CMK (cell line): ENCODE data around the gene FGG.
"Not testable (repeated sequence)": the region's sequence is repeated elsewhere in the genome, so short reads cannot be mapped to it uniquely, and the experiment has no call there.

ENCODE experiments used
- DNase-seq: peaks from one replicate; pipeline ENCODE4 v3.0.0-alpha.2; 2010; ENCODE audit warnings: low read depth

FGG gene

GRCh38 chr4:154610582-154610981 lies 1.9 kb downstream of the FGG start:
- DNase-seq, result no peak

GRCh38 chr4:154609532-154609931 lies 2.9 kb downstream of the FGG start:
- no peak for DNase-seq

- DNase-seq, result no peak
Observed at GRCh38 chr4:154608361-154609252, 3.8 kb downstream of the FGG start.

DNA sequence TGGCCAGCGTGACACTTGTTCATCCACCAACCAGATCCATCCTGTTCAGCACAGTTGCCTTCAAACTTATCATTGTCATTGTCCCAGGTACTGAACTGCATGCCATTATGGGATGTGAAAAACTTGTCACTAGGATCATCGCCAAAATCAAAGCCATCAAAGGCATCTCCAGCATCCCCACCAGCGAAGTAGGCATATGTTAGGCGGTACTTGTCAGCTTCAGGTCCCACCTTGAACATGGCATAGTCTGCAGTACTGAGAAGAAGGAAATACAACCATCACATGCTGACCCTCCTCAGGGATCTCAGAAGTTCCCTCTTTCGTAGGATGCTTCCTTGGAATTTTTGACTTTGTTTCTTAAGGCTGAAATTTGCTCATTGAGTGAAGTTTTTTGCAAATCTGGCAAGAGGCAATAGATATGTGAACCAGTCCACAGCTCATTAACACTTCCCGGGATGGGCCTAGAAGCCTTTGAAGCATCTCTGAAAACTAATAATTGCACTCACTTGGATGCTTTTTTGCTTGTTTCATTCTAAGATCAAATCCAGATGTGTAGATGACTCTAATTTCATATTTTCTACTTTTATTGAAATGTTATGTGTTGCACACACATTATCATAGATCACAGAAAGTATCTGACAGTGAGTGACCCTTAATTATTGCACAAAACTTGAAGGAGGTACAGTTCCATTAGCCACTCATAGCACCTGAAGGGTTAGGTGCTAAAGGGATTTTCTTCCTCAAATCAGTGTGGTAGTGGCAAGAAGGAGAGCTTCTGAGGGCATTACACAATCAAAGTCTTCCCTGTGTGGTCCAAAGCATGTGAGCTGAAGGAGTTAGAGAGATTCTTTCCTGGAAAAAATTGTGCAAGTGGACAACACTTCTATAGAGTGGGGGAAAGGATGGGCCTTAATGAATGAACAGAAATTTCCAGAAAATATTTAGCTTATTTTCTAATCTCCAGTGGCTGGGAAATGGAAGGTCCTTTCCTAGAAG lies 5.4 kb downstream of the FGG start:
- DNase-seq, result no peak

- no peak for DNase-seq
Observed at GRCh38 chr4:154604696-154605200, 7.7 kb downstream of the FGG start.

DNA sequence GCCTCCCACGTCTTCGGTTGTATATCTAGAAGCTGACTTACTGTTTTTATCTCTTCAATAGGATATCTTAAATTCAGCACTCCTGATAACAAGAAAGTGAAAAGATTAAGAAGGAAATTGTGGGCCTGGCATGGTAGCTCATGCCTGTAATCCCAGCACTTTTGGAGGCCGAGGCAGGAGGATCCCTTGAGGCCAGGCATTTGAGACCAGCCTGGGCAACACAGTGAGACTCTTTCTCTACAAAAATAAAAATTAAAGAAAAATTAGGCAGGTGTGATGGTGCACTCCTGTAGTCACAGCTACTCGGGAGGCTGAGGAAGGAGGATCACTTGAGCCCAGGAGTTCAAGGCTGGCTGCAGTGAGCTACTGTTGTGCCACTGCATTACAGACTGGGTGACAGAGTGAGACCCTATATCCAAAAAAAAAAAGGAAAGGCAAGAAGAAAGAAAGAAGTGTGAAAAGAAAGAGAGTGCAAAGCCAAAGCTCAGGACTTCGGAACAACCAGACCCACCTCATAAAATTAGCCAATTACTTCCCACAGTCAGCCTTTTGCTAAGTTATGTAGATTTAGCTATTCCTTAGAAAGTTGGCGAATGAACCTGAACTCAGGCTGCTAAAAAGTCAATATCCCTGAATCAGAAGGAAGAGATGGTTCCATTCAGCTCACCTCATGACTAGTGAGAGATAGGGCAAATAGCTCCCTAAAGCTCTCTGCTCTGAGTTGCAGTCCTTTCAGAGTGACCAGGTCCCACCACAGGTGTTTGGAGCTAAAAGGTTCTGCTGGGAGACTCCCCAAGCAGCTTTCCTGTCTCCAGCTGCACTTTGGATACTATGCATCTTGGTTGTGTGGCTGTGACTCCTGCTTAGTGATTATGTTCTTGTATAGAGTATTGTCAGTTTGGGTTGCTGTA lies 9.2 kb downstream of the FGG start:
- DNase-seq, result no peak

GRCh38 chr4:154602404-154603020 lies 9.9 kb downstream of the FGG start:
- DNase-seq, result no peak

DNA sequence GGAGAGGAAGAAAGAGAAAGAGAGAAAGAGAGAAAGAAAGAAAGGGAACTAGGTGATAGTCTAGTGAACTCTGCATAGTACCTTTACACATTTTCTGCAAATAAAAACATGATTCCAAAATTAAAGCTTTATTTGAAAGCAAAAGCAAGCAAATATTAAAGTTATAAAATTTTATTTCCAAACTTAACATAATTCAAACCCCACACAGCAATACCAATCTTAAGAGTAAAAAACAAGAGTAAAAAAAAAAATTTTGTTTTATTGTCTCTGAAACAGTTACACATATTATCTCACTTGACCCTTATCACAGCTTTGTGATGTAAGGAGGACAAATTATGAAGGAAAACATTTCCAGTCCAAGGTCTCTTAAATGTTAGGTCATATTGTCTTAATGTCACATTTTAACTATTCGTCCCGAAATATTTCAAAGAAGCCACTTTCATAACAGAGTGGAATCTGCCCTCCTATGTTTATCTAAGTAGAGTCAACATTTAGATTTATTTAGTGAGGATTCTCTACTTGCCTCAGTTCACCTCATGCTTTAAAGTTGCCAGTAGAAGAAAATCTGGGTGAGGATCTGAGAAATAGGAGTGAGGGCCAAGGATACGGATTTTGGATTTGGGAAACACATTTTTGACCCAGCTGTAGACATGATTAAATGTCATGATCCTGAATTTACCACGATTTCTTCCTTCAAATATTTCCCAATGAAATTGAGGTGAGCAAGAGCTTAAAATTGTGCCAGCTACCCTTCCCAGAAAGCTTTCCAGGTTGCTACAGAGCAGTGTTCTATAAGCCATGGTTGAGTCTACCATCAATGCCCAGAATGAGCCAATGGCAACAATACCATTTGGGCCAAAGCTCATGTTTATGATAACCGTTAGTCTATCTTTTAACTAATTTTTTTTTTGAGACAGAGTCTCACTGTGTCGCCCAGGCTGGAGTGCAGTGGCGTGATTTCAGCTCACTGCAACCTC lies 14.4 kb downstream of the FGG start:
- no peak for DNase-seq

GRCh38 chr4:154597281-154597680 lies 15.2 kb downstream of the FGG start:
- DNase-seq, result not testable (repeated sequence)

DNA sequence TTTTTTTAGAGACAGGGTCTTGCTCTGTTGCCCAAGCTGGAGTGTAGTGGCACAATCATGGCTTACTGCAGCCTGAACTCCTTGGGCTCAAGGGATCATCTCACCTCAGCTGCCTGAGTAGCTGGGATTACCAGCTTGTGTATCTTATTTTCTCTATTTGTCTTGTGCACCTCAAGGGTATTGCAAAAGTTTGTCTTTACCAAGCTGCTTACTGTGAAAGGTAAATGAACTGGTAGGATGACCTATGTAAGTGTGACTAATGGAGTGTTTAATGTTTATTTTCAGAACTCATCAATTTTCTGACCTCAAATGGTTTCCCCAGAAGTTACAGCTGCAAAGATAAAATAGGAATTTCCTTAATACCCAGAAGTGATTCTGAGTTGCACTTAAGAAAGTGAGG lies 16.6 kb downstream of the FGG start:
- no peak for DNase-seq

GRCh38 chr4:154594343-154594742 lies 18.1 kb downstream of the FGG start:
- not testable (repeated sequence) for DNase-seq

GRCh38 chr4:154593868-154594267 lies 18.6 kb downstream of the FGG start:
- DNase-seq, result no peak

DNA sequence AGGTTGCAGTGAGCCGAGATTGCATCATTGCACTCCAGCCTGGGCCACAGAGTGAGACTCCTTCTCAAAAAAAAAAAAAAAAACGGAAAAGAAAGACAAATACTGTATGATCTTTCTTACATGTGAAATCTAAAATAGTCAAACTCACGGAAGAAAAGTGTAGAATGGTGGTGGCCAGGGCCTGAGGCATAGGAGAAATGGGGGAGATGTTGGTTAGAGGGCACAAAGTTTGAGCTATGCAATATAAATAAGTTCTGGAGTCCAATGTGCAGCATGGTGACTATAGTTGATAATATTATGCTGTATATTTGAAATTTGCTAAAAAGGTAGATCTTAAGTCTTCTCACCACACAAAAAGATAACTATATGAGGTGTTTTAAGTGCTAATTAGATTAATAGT lies 20.6 kb downstream of the FGG start:
- DNase-seq, result no peak

DNA sequence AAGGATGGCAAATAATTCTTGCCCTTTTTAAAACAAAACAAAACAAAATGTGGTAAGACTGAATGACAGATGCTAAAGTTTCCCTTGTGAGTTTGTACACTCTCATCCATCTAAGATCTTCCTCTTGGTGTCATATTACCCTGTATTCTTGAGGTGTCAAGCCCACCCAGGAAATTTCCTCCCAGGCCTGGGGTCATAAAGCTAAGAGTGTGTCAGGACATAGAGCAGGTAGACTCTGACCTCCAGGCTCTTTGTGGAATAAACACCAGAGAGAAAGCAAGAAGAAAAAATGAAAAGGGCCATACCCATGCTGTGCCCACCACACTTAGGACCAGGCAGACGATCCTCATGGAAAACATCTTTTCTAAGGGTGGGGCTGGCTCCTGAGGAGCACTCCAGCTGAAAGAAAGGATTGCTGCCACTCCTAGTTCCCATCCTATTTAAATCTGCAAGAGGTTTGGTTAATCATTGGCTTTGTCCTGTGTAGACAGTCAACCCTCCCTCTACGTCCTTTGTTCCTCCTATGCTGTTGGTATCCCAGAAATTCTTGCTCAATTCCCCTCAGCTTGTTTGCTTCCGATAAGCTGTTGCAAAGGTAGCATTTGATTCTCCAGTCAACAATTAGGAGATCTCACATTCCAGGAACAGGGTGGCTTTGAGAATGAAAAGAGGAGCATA lies 22.0 kb downstream of the FGG start, which contains the start of gene FGA:
Gene FGA (minus strand): TSS at position 414 of the 678 bp plus-strand sequence. CDS start 55 bp downstream, at position 359.
- DNase-seq, result no peak

DNA sequence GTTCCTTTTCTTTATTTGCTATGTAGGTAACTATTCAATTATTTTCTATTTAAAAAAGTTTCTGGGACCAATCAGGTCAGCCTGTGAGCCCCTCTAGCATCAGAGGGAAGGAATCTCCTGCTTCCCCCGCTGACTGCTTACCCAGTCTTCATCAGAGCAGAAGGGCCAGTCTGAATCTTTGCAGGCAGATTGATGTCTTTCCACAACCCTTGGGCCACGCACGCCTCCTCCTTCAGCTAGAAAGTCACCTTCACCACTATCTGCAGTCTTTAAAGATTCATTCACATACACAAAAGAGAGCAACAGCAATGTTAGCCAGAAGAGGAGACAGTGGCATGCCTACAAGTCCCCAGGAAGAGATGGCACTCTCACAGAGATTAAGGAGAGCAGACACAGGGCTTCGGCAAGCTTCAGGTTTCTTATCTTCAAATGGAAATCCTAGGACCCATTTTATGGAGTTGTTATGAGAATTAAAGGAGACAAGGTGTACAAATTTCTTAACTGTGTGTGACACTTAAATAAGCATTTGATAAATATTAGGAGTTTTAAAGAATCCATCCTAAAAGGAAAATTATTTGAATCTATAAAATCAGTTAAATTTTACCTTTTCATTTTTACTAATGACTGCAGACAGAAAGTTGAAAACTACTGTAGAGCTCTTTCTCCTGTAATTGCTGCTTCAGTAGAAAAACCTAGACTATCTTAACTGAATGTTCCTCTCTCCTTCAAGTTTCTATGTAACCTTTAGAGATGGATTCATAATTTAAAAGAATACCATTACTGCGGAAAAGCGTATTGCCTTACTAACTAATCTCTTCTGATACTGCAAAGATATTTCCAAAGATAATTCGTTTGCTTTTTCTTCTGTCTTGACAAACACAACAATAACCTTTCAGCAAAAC lies 22.9 kb downstream of the FGG start:
- DNase-seq, result no peak

- DNase-seq, result no peak
Observed at GRCh38 chr4:154588198-154588597, 24.3 kb downstream of the FGG start.

DNA sequence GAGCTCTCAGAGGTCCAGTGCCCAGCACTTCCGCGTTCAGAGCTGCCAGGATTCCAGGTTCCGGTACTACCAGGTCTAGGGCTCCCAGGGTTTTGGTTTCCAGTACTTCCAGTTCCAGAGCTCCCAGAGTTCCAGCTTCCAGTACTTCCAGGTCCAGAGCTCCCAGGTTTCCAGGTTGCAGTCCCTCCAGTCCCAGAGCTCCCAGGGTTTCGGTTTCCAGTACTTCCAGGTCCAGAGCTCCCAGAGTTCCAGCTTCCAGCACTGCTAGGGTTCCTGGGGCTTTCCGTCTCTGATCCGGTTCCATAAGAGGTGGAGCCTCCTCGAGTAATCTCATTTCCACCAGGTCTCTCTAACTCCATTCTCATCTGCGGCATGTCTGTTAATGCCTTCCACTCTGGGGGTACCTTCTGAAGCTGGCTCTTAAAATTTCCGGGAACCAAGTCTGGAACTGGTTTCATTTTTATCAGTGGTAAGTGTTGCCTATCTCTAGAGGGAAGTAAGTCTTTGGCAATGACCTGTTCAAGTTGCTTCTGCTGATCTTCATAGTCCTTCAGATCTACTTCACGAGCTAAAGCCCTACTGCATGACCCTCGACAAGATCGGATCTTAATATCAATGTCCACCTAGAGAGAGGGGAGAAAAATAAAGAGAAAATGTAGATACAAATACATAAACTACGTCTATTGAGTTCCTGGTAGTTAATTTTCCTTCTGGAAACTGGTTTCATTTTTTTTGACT lies 26.0 kb downstream of the FGG start:
- no peak for DNase-seq
